ENCODE data around the gene GPS2. TPM values are rescaled to one million over a fixed set of nuclear protein-coding genes. Genes with fewer than 3 reads are reported as not detected.

Gene GPS2
- total RNA-seq, 1 experiment from 2014 or later = 62.6 TPM

DNA sequence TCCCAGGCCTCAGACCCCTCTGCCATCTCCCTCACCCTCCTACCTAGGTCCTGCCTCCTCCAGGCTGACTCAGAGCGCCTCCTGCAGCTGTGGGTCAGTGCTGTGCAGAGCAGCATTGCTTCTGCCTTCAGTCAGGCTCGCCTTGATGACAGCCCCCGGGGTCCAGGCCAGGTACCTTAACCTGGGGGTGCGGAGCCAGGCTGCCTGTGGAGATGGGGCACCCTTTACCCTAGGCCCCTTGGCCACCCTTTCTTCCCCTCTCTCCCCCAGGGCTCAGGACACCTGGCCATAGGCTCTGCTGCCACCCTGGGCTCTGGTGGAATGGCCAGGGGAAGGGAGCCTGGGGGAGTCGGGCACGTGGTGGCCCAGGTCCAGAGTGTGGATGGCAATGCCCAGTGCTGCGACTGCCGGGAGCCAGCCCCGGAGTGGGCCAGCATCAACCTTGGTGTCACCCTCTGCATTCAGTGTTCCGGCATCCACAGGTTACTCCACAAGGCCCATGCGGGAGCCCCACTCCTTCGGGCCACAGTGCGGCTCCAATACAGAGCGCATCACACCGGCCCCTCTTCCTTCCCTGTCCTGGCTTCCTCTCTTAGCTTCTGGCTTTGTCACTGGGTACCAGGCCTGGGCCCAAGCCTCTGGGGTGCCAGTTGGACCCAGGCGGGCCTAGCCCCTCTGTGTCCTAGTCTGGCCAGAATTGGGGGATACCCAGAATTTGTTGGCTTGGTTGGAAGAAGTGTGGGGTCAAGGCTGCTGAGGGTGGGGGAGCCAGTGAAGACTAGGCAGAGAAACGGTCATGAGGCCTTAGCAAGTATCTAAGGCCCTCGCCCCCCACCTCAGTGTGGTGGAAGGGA, 31.8 kb upstream of the GPS2 start:
- WGBS (ENCODE audit: extremely low coverage, insufficient read length, low lambda C conversion rate) = no CpG with 5 or more reads among the region's 18 CpGs
- no peaks in the 10 kb centered on the region for H4K20me1 ChIP-seq (ENCODE audit: control insufficient read depth, insufficient read depth, insufficient read length)
- 0 out of 2 replicates have a peak, but pooled peaks cover 2% of the 10 kb centered on the region for H3K4me1 ChIP-seq (ENCODE audit: insufficient read depth, low read length)
- no peak overlapping the region for H3K56ac ChIP-seq (ENCODE audit: insufficient read length, low read depth, low read length)
- H2BK12ac ChIP-seq (ENCODE audit: insufficient read length, low read depth, low read length) = no peak overlapping the region
- H4K8ac ChIP-seq (replicated peaks; ENCODE audit: insufficient read length, low read depth, low read length) = no peak overlapping the region
- H3K27me3 ChIP-seq (ENCODE audit: insufficient read depth, low read length) = no peaks in the 10 kb centered on the region
- H3K23ac ChIP-seq (ENCODE audit: insufficient read length, low read depth, low read length) = no peak overlapping the region
- H3K27ac Mint-ChIP-seq = no peak overlapping the region
- H3K4ac ChIP-seq (ENCODE audit: low read depth, low read length) = no peak overlapping the region
- H4K91ac ChIP-seq (ENCODE audit: insufficient read length, low read depth, low read length) = no peak overlapping the region
- H2AK5ac ChIP-seq (ENCODE audit: insufficient read length, low read length) = no peak overlapping the region
- no peaks in the 10 kb centered on the region for H3K9me3 ChIP-seq (ENCODE audit: control insufficient read depth, low read depth, low read length)
- no peak overlapping the region for H3K18ac ChIP-seq (ENCODE audit: insufficient read length, low read depth, low read length)
- no peak for DNase-seq
- H3K14ac ChIP-seq (ENCODE audit: insufficient read depth, low read length) = no peak overlapping the region
- H2BK5ac ChIP-seq (ENCODE audit: insufficient read length, low read length) = no peak overlapping the region
- H3K23me2 ChIP-seq (ENCODE audit: insufficient read length, low read depth, low read length, poor library complexity, severe bottlenecking) = peaks cover 12% of the 10 kb centered on the region
- H2BK20ac ChIP-seq (ENCODE audit: low read depth, low read length, poor library complexity, severe bottlenecking) = no peak overlapping the region
- no peak overlapping the region for H3K27ac ChIP-seq (ENCODE audit: insufficient read length, low read depth, low read length)
- H3K9me3 Mint-ChIP-seq = no peaks in the 10 kb centered on the region
- peak overlapping the region in 1 of 2 experiments; percentile 40; a peak in 1 of 5 replicates for H3K4me3 Mint-ChIP-seq
- H3K9ac ChIP-seq (ENCODE audit: extremely low read depth, insufficient read length, low read length) = no peak overlapping the region
- no peak overlapping the region for H4K5ac ChIP-seq (ENCODE audit: insufficient read length, low read depth, low read length)
- no peak overlapping the region for H2AFZ ChIP-seq (ENCODE audit: low read length)
- H3K79me2 ChIP-seq (ENCODE audit: insufficient read depth, low read length) = no peaks in the 10 kb centered on the region
- H2BK15ac ChIP-seq (ENCODE audit: low read depth, low read length) = no peak overlapping the region
- no peak overlapping the region for H3K4me2 ChIP-seq (ENCODE audit: insufficient read depth, insufficient read length, low read length)
- peaks cover 0 to 2% (median 0%) of the 10 kb centered on the region in 3 experiments; a peak in 2 of 7 replicates for H3K36me3 Mint-ChIP-seq (ENCODE audit: insufficient read depth in 1 of 3, low read depth in 3 of 3)
- H3T11ph ChIP-seq (ENCODE audit: low read length) = no peak overlapping the region
- TF ChIP-seq, protein P1, sequence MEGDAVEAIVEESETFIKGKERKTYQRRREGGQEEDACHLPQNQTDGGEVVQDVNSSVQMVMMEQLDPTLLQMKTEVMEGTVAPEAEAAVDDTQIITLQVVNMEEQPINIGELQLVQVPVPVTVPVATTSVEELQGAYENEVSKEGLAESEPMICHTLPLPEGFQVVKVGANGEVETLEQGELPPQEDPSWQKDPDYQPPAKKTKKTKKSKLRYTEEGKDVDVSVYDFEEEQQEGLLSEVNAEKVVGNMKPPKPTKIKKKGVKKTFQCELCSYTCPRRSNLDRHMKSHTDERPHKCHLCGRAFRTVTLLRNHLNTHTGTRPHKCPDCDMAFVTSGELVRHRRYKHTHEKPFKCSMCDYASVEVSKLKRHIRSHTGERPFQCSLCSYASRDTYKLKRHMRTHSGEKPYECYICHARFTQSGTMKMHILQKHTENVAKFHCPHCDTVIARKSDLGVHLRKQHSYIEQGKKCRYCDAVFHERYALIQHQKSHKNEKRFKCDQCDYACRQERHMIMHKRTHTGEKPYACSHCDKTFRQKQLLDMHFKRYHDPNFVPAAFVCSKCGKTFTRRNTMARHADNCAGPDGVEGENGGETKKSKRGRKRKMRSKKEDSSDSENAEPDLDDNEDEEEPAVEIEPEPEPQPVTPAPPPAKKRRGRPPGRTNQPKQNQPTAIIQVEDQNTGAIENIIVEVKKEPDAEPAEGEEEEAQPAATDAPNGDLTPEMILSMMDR (conservative IDR thresholded peaks at IDR 0.05) = 0 out of 3 replicates have a peak, but pooled peaks have one; percentile 13
- H3K4me1 Mint-ChIP-seq = peaks cover 12 to 15% of the 10 kb centered on the region in 2 experiments
- no peaks in the 10 kb centered on the region; the same call in none of the 2 replicates for H3K27me3 Mint-ChIP-seq (ENCODE audit: low read depth)
- no peak overlapping the region for H2BK120ac ChIP-seq (ENCODE audit: low read depth, low read length, poor library complexity, severe bottlenecking)
- no peaks in the 10 kb centered on the region for H3K79me1 ChIP-seq (ENCODE audit: insufficient read depth, low read depth, low read length, poor library complexity, severe bottlenecking)

All from H9 (cell line).